MM.1S (cell line): ENCODE results near the gene POC1B.

Source experiments
- EZH2 ChIP-seq: fragments of 300-600 bp; sonication (generic); optimal IDR thresholded peaks from 2 replicates; pipeline ENCODE3; 2017; ENCODE audit warnings: low read depth, mild to moderate bottlenecking, antibody characterized with exemption, low read length, mixed read lengths
- EZH2phosphoT487 ChIP-seq: fragments of 300-600 bp; sonication (generic); IDR thresholded peaks from 2 replicates; pipeline ENCODE4 v1.6.1; 2018; ENCODE audit warnings: antibody characterized with exemption, low read length
- TF ChIP-seq, protein P1 (sequence below): fragments of 300-600 bp; sonication (generic); IDR thresholded peaks from 2 replicates; pipeline ENCODE4 v1.5.1; 2016; ENCODE audit warnings: antibody characterized with exemption, low read length, mixed read lengths

- TF ChIP-seq, protein P1, sequence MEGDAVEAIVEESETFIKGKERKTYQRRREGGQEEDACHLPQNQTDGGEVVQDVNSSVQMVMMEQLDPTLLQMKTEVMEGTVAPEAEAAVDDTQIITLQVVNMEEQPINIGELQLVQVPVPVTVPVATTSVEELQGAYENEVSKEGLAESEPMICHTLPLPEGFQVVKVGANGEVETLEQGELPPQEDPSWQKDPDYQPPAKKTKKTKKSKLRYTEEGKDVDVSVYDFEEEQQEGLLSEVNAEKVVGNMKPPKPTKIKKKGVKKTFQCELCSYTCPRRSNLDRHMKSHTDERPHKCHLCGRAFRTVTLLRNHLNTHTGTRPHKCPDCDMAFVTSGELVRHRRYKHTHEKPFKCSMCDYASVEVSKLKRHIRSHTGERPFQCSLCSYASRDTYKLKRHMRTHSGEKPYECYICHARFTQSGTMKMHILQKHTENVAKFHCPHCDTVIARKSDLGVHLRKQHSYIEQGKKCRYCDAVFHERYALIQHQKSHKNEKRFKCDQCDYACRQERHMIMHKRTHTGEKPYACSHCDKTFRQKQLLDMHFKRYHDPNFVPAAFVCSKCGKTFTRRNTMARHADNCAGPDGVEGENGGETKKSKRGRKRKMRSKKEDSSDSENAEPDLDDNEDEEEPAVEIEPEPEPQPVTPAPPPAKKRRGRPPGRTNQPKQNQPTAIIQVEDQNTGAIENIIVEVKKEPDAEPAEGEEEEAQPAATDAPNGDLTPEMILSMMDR, result no peak
- TF ChIP-seq EZH2phosphoT487, result no peak
- no peak for TF ChIP-seq EZH2
These were observed 4.3 kb downstream of the POC1B start for GRCh38 chr12:89521364-89522223.
